H1 (cell line): Measurements from ENCODE around the gene USP43. TPM values are rescaled to one million over a fixed set of nuclear protein-coding genes. Genes with fewer than 3 reads are reported as not detected.

ENCODE experiments used
- CTCF ChIA-PET: fragments of 300-600 bp; sonication (Branson Sonifier 250); formaldehyde crosslinking; loops from one replicate; lab custom pipeline; 2021; ENCODE audit not compliant: partially characterized antibody; lab: Charles Lee
- POLR2A ChIA-PET: fragments of 300-600 bp; sonication (Branson Sonifier 250); formaldehyde crosslinking; loops from one replicate; lab custom pipeline; 2021; ENCODE audit warnings: inconsistent platforms; ENCODE audit not compliant: partially characterized antibody; lab: Charles Lee
- DNase-seq, 2 experiments: peaks; one replicate each; pipeline versions ENCODE4 v3.0.0 to v3.0.0-alpha.2; 2010 to 2022; ENCODE audit warnings: low spot score in 2 of 2, low read depth in 1 of 2, mixed read lengths in 1 of 2
- FAIRE-seq: peaks from 2 replicates; lab custom pipeline; 2011; peaks lifted over from hg19 to GRCh38; lab: Jason Lieb, UNC
- H2AFZ ChIP-seq: 2 replicates; pipeline ENCODE4 v1.8.1; 2012; ENCODE audit warnings: low read length, inconsistent platforms
- H2AK5ac ChIP-seq: 2 replicates; pipeline ENCODE4 v1.6.1; 2013; ENCODE audit warnings: low read depth, low read length
- H2BK120ac ChIP-seq: replicated peaks from 2 replicates; pipeline ENCODE3; 2013; ENCODE audit warnings: low read depth, low read length, inconsistent platforms
- H2BK12ac ChIP-seq: 2 replicates; pipeline ENCODE4 v1.6.1; 2013; ENCODE audit warnings: low read depth, low read length
- H2BK15ac ChIP-seq: 2 replicates; pipeline ENCODE4 v1.6.1; 2013; ENCODE audit warnings: low read length
- H2BK20ac ChIP-seq: 2 replicates; pipeline ENCODE4 v1.6.1; 2013; ENCODE audit warnings: low read length
- H2BK5ac ChIP-seq: 2 replicates; pipeline ENCODE4 v1.6.1; 2013; ENCODE audit warnings: low read depth, low read length
- H3K14ac ChIP-seq: 2 replicates; pipeline ENCODE4 v1.6.1; 2013; ENCODE audit warnings: inconsistent platforms; ENCODE audit not compliant: insufficient read length
- H3K18ac ChIP-seq: 2 replicates; pipeline ENCODE4 v1.6.1; 2013; ENCODE audit warnings: low read length; ENCODE audit errors: extremely low read depth
- H3K23ac ChIP-seq: 2 replicates; pipeline ENCODE4 v1.6.1; 2013; ENCODE audit warnings: inconsistent platforms; ENCODE audit not compliant: insufficient read length
- H3K23me2 ChIP-seq: 2 replicates; pipeline ENCODE4 v1.6.1; 2013; ENCODE audit warnings: low read depth, low read length
- H3K27ac ChIP-seq: 2 replicates; pipeline ENCODE4 v1.6.1; 2011; ENCODE audit warnings: low read depth, low read length, inconsistent platforms
- H3K27me3 ChIP-seq, 4 experiments: replicated peaks in 1 of 4; 1 replicate in 1 of 4; 2 replicates in 3 of 4; pipeline versions ENCODE4 v1.6.1 to v1.8.1; 2011 to 2013; ENCODE audit warnings: low read length in 3 of 4, mild to moderate bottlenecking in 3 of 4, inconsistent platforms in 2 of 4, mixed read lengths in 2 of 4, moderate library complexity in 1 of 4; ENCODE audit not compliant: control insufficient read depth in 3 of 4, insufficient read depth in 3 of 4; ENCODE audit errors: extremely low read depth in 1 of 4
- H3K36me3 ChIP-seq, 4 experiments: 2 replicates each; pipeline versions ENCODE4 v1.6.1 to v1.8.1; 2011 to 2013; ENCODE audit warnings: mild to moderate bottlenecking in 4 of 4, low read length in 3 of 4, moderate library complexity in 2 of 4, control low read depth in 1 of 4, inconsistent platforms in 1 of 4; ENCODE audit not compliant: insufficient read depth in 4 of 4, control insufficient read depth in 2 of 4
- H3K4ac ChIP-seq: replicated peaks from 2 replicates; pipeline ENCODE3; 2013; ENCODE audit warnings: low read length, low read depth, mixed read lengths, inconsistent platforms; ENCODE audit not compliant: insufficient read length
- H3K4me1 ChIP-seq, 4 experiments: replicated peaks in 1 of 4; 1 replicate in 1 of 4; 2 replicates in 3 of 4; pipeline versions ENCODE4 v1.6.1 to v1.8.1; 2011 to 2013; ENCODE audit warnings: low read length in 3 of 4, inconsistent platforms in 2 of 4, mixed read lengths in 1 of 4; ENCODE audit not compliant: insufficient read depth in 4 of 4, control insufficient read depth in 3 of 4
- H3K4me2 ChIP-seq, 2 experiments: 2 replicates each; pipeline versions ENCODE4 v1.6.1 to v1.8.1; 2011 to 2013; ENCODE audit warnings: low read depth in 2 of 2, low read length in 2 of 2, control low read depth in 1 of 2, inconsistent platforms in 1 of 2, mild to moderate bottlenecking in 1 of 2; ENCODE audit not compliant: insufficient read depth in 1 of 2
- H3K4me3 ChIP-seq, 4 experiments: fragments of 200-600, 300-600 bp in 1 of 4; sonication (generic), shearing (Covaris generic), sonication (Bioruptor Twin) in 1 of 4; 2 replicates each; pipeline versions ENCODE4 v1.5.1 to v1.8.1; 2011 to 2016; ENCODE audit warnings: low read length in 4 of 4, low read depth in 3 of 4, control low read depth in 2 of 4, inconsistent platforms in 2 of 4, mild to moderate bottlenecking in 2 of 4, mixed read lengths in 1 of 4, moderate library complexity in 1 of 4; ENCODE audit not compliant: insufficient read depth in 2 of 4; ENCODE audit errors: extremely low read depth in 1 of 4
- H3K56ac ChIP-seq: replicated peaks from 2 replicates; pipeline ENCODE3; 2013; ENCODE audit warnings: low read depth, mild to moderate bottlenecking, mixed read lengths, low read length, inconsistent platforms; ENCODE audit not compliant: insufficient read length
- H3K79me1 ChIP-seq: 2 replicates; pipeline ENCODE4 v1.6.1; 2013; ENCODE audit warnings: low read depth, low read length, control low read depth
- H3K79me2 ChIP-seq, 2 experiments: 2 replicates each; pipeline versions ENCODE4 v1.6.1 to v1.8.1; 2012 to 2013; ENCODE audit warnings: low read length in 2 of 2, mild to moderate bottlenecking in 2 of 2, inconsistent platforms in 1 of 2; ENCODE audit not compliant: insufficient read depth in 2 of 2, control insufficient read depth in 1 of 2
- H3K9ac ChIP-seq, 4 experiments: replicated peaks in 1 of 4; 1 replicate in 1 of 4; 2 replicates in 3 of 4; pipeline versions ENCODE4 v1.6.1 to v1.8.1; 2011 to 2013; ENCODE audit warnings: low read depth in 3 of 4, low read length in 3 of 4, control low read depth in 2 of 4, mild to moderate bottlenecking in 2 of 4, moderate library complexity in 2 of 4, inconsistent platforms in 1 of 4; ENCODE audit errors: extremely low read depth in 1 of 4
- H3K9me3 ChIP-seq, 2 experiments: 2 replicates each; pipeline versions ENCODE4 v1.6.1 to v1.8.1; 2012 to 2013; ENCODE audit warnings: mild to moderate bottlenecking in 2 of 2, moderate library complexity in 2 of 2, control low read depth in 1 of 2, inconsistent platforms in 1 of 2, low read depth in 1 of 2, low read length in 1 of 2, mixed read lengths in 1 of 2; ENCODE audit not compliant: insufficient read depth in 2 of 2
- H4K20me1 ChIP-seq, 2 experiments: replicated peaks in 1 of 2; 2 replicates each; pipeline versions ENCODE3 to v1.8.1; 2011 to 2013; ENCODE audit warnings: inconsistent platforms in 2 of 2, low read length in 2 of 2, mild to moderate bottlenecking in 1 of 2; ENCODE audit not compliant: insufficient read depth in 2 of 2, control insufficient read depth in 1 of 2
- H4K5ac ChIP-seq: 2 replicates; pipeline ENCODE4 v1.6.1; 2013; ENCODE audit warnings: low read length, low read depth, mixed read lengths, inconsistent platforms; ENCODE audit not compliant: insufficient read length
- H4K8ac ChIP-seq: 2 replicates; pipeline ENCODE4 v1.8.0; 2013; ENCODE audit warnings: mild to moderate bottlenecking, moderate library complexity, low read length, inconsistent platforms; ENCODE audit not compliant: insufficient read depth; ENCODE audit errors: extremely low read depth
- H4K91ac ChIP-seq: replicated peaks from 2 replicates; pipeline ENCODE3; 2013; ENCODE audit warnings: low read length, mixed read lengths, inconsistent platforms; ENCODE audit not compliant: insufficient read length
- BCL11A ChIP-seq, 2 experiments: IDR thresholded peaks; one replicate each; pipeline ENCODE4 v1.6.1; 2011; ENCODE audit warnings: low read depth in 2 of 2, low read length in 2 of 2, mild to moderate bottlenecking in 2 of 2
- EZH2 ChIP-seq: fragments of 200-600 bp; sonication (generic); IDR thresholded peaks from 2 replicates; pipeline ENCODE4 v1.7.1; 2012; ENCODE audit warnings: low read depth, mild to moderate bottlenecking, moderate library complexity, low read length, inconsistent platforms; ENCODE audit not compliant: severe bottlenecking
- KDM4A ChIP-seq: IDR thresholded peaks from one replicate; pipeline ENCODE4 v1.7.1; 2012; ENCODE audit warnings: low read depth, mild to moderate bottlenecking, moderate library complexity, low read length, inconsistent platforms; ENCODE audit not compliant: severe bottlenecking
- MAFK ChIP-seq: IDR thresholded peaks from 2 replicates; pipeline ENCODE4 v1.6.1; 2012; ENCODE audit warnings: low read depth, mild to moderate bottlenecking, improper control_type of control experiment, low read length
- NRF1 ChIP-seq: IDR thresholded peaks from 2 replicates; pipeline ENCODE4 v1.6.1; 2011; ENCODE audit warnings: mild to moderate bottlenecking, low read depth, low read length, improper control_type of control experiment
- SP1 ChIP-seq: IDR thresholded peaks from 2 replicates; pipeline ENCODE4 v1.6.1; 2011; ENCODE audit warnings: low read depth, low read length
- TBP ChIP-seq: IDR thresholded peaks from 2 replicates; pipeline ENCODE4 v1.6.1; 2011; ENCODE audit warnings: low read depth, low read length, improper control_type of control experiment
- ZNF274 ChIP-seq: IDR thresholded peaks from 2 replicates; pipeline ENCODE4 v1.7.0; 2012; ENCODE audit warnings: low read length, borderline replicate concordance; ENCODE audit errors: extremely low read depth
- WGBS, 2 experiments: shearing (Covaris generic) in 1 of 2; methylation state at CpG; one replicate each; pipeline versions ENCODE4 v1.1.6 to v1.1.7; 2013 to 2015; ENCODE audit warnings: low lambda C conversion rate in 2 of 2, mixed read lengths in 2 of 2, inconsistent platforms in 1 of 2, low coverage in 1 of 2, missing lambda C conversion rate in 1 of 2; ENCODE audit not compliant: insufficient replicate concordance in 2 of 2, insufficient coverage in 1 of 2, insufficient read length in 1 of 2; ENCODE audit errors: extremely low coverage in 1 of 2, missing lambda C conversion rate in 1 of 2; 5-methylcytosine and 5-hydroxymethylcytosine counted together
- polyA plus RNA-seq, 7 experiments: library from polyadenylated mRNA; depleted of rRNA in 3 of 7; stranded (reverse) in 5 of 7; unstranded in 2 of 7; fragments of >200 nt in 5 of 7; fragments of 200-250 nt in 2 of 7; gene quantifications; 1 replicate in 5 of 7; 2 replicates in 1 of 7; 4 replicates in 1 of 7; pipeline versions ENCODE4 v1.2.1 to v1.2.3, GENCODE V29; 2011 to 2013; ENCODE audit warnings: missing spikeins in 2 of 7, mixed read lengths in 2 of 7
- total RNA-seq: library from RNA; stranded (reverse); fragmentation: NEBNext Ultra II Directional; extraction: Animal tissue kit (Norgen Biotek cat#: 25700); gene quantifications from 2 replicates; pipeline ENCODE4 v1.2.1, GENCODE V29; 2021

USP43 gene
- total and polyA plus RNA-seq, 2 of the 8 experiments (the other 6 are each of a cell fraction or from before 2014, with no cell fraction given), result 3.0 to 7.2 TPM

DNA sequence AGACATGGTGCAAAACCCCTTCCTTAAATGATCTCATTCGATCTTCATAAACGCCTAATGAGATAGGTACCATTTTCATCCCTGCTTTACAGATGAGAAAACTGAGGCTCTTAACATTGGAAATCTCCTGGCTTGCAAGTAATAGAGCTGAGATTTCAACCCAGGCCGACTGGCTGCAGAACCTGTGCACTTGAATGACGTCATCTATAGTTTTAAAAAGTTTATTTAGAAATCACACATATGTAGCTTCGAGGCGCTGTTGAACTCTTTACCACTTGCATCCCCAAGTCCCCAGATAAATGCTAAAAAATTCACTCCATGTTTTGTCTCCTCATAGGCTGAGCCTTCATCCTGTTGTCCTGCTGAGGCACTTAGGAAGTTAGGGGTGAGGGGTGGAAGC, 38.9 kb upstream of the USP43 start:
- no peak overlapping the region for H2BK120ac ChIP-seq
- no peak overlapping the region for H3K23ac ChIP-seq
- H3K4me1 ChIP-seq, result no peaks in the 10 kb centered on the region
- 75% methylated on average over 6 of the region's 6 CpGs; no CpG with 5 or more reads in 1 of the 2 experiments for WGBS, 2 experiments
- no peak overlapping the region for H4K91ac ChIP-seq
- DNase-seq (no peak), FAIRE-seq (no peak)
- no peaks in the 10 kb centered on the region for H3K27me3 ChIP-seq
- H3K14ac ChIP-seq, result peak overlapping the region; percentile 72
- TF ChIP-seq MAFK (no peak), BCL11A (IDR thresholded peaks at IDR 0.05; ENCODE audit: low read depth in 2 of 2, low read length in 2 of 2) (no peak), EZH2 (no peak), ZNF274 (no peak), KDM4A (no peak), SP1 (no peak), NRF1 (no peak), TBP (no peak)
- H2BK20ac ChIP-seq, result no peak overlapping the region
- H3K9me3 ChIP-seq, result no peaks in the 10 kb centered on the region
- H3K23me2 ChIP-seq, result no peaks in the 10 kb centered on the region
- no peak overlapping the region for H3K4ac ChIP-seq
- no peak overlapping the region for H4K8ac ChIP-seq
- no peaks in the 10 kb centered on the region for H3K79me2 ChIP-seq
- no peak overlapping the region for H2BK15ac ChIP-seq
- no peak overlapping the region for H3K18ac ChIP-seq
- no peak overlapping the region for H3K27ac ChIP-seq
- H3K9ac ChIP-seq, result no peak overlapping the region
- H3K4me3 ChIP-seq, result no peak overlapping the region
- no peak overlapping the region for H3K4me2 ChIP-seq
- no peak overlapping the region for H3K56ac ChIP-seq
- ChIA-PET POLR2A (no interaction called here), CTCF (no interaction called here)
- H2AK5ac ChIP-seq, result no peak overlapping the region
- no peaks in the 10 kb centered on the region for H3K36me3 ChIP-seq
- H4K5ac ChIP-seq, result no peak overlapping the region
- H2BK5ac ChIP-seq, result no peak overlapping the region
- no peak overlapping the region for H2BK12ac ChIP-seq
- H3K79me1 ChIP-seq, result no peaks in the 10 kb centered on the region
- no peak overlapping the region for H2AFZ ChIP-seq
- no peaks in the 10 kb centered on the region for H4K20me1 ChIP-seq
